HS-27A (cell line): ENCODE measurements around the gene TRIM62.

Experiments used
- DNase-seq: peaks from one replicate; pipeline ENCODE4 v3.0.0-alpha.2; 2012; ENCODE audit warnings: low read depth, missing footprints

TRIM62 gene

GRCh38 chr1:33180226-33180910 lies 1.5 kb downstream of the TRIM62 start:
- no peak for DNase-seq

GRCh38 chr1:33178836-33179439 lies 2.9 kb downstream of the TRIM62 start:
- DNase-seq: no peak

DNA sequence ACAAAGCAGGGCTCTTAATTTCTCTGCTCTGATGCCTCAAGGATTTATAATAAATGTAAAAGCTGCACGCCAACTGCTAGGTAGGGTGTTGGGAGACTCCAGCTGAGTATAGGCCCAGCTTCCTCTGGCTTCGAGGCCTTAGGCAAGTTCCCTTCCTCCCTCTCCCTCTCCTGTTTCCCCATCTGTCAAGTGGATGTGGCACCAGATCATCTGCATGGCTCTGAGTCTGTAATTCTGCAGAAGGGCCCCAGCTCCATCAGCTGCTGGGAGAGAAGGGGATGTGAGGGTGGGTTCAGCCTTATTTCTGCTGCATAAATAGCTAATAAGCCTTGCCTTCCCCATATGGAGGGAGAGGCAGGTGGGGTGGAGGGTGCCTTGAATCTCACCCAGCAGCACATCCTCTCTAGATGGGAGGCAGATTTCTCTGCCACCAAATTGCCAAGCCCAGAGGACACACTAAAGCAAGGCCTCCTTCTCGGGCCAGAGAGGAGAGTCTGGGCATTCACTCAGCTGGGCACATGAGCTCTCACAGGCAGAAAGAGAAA lies 3.8 kb downstream of the TRIM62 start:
- DNase-seq: no peak

DNA sequence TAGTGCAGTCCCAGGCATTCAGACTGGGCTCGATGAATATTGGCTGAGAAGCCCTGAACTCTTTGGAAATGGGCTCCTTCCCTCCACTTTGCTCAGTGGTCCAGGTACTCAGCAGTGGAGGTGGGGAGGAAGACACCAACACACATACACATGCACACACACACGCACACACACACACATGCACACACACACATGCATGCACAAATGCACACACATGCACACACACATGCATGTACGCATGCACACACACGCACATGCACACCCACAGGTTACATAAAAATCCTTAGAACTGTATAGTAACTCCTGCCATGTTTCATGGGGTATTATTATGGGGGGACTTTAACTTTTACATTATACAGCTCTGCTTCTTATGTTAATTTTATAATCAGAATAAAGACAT lies 5.0 kb downstream of the TRIM62 start:
- DNase-seq: no peak

DNA sequence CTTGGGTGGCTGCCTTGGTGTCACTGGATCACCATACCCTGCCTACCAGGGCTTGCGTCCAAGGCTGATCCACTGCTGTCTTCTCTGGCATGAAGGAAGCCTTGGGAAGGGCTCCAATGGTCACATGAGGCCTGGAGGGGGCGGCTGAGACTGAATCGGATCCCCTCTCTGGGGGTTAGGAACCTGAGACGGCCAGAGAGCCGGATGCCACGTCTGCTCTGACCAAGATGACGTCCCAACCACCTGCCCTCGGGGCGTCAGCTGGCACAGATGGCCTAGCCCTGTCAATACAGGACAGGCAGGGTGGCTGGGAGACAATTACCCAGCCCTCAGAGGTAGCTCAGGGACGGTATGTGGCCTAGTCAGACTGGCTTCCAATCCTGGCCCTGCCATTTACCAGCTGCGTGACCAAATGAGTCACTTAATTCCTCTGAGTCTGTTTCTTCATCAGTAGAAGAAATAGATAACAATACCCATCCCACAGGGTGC lies 5.4 kb downstream of the TRIM62 start:
- DNase-seq: no peak

DNA sequence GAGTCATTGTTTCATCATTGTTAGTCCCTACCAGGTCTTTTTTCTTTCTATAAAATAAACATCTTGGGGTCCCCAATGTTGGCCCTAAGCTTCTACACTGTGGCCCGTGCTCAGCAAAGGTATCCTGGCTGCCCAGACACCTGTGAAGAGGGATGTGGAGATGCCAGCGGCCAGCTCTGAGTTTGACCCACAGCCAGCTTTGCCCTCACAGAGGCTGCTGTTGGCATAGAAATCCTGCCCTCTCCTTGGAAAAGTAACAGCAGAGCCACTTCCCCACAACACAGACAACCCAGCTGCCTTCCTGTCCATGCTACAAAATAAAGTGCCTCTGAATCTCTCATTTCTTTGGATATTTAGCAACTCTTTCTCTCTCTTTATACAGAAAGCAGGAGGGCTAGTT lies 6.0 kb downstream of the TRIM62 start:
- DNase-seq: no peak

DNA sequence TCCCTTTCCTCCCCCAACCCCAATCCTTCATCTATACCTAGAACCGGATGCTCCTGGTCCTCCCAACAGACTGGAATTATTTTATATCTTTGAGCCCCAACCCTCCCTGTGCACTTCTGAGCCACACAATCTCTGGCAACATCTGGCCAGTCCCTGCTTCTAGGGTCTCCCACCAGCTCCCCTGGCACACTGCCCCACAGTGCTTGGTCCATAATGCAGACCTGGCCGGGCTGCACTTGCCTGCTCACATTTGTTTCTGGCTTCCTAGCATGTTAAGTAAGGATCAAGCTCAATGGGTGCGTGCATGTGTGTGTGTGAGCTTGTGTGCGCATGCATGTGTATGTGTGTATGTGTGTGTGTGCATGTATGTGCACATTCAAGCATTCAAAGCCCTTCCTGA lies 8.8 kb downstream of the TRIM62 start:
- no peak for DNase-seq

DNA sequence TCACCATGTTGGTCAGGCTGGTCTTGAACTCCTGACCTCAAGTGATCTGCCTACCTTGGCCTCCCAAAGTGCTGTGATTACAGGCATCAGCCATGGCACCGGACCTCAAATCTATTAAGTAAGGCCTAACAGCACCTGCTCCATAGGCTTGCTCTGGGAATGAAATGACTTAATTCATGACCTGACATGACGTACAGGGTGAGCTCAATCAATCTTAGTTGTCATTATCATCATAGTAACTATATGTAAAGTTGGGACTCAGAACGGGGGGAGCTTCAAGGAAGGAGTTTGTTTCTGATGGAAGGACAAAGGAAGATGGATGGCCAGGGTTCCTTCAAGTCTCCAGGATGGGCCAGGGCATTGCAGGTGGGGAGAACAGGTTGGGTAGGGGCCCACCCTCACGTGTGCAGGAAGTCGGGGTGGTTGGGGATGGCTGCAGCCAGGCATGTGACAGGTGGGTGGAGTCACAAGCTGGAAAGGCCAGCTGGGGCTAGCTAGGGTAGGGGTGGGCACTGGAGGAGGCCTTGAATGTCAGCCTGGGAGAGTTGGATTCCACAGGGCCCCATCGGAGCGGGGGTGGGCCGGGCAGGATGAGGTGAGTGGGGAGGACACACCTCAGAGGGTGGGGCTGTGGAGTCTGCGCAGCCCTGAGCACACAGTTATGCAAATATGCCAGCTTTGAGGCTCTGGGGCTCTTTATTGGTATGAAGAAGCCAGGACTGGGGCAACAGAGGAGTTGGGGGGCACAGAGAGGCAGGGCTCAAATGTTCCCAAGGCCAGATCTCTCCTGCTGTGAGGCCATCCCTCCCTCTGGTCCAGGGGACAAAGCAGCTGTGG lies 9.6 kb downstream of the TRIM62 start:
- DNase-seq: no peak

DNA sequence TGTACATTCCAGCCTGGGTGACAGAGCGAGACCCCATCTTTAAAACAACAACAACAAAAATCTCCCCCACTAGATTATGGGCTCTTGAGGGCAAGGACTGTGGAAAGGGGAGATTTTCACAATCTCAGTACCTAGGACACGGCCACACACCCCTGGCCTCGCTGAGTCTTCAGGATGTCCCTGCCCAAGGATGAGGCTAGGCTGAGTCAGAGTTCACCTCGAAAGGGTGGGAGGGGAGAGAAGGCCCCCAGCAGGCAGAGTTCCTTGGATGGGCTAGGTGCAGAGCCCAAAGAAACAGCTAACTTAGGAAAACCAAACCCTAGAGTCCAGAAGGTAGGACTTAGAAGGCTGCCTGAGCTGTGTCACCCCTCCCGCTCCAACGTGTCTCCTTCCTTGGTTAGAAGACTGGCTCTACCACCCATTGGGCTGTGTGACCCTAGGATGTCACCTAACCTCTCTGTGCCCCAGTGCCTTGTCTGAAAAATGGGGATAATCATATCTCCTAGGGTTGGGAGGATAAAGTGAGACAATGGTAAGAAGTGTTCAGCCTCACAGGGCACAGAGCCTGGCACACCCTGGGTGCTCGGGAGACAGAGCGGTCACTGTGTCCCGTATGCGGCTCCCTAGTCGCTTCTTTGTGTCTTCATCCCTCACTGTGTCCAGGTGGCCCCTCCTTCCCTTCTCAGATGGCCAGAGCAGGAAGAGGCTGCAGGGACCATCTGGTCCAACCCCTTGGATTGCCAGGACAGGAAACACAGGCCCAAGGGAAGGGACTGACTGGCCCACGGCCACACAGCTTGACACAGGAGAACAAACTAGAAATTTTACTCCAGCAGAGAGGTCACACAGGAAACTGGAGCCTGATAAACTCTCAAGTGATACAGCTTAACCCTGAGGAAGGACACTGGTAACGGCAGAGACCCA lies 11.2 kb downstream of the TRIM62 start:
- DNase-seq: no peak

- no peak for DNase-seq
Observed at GRCh38 chr1:33169290-33170055, 12.4 kb downstream of the TRIM62 start.

DNA sequence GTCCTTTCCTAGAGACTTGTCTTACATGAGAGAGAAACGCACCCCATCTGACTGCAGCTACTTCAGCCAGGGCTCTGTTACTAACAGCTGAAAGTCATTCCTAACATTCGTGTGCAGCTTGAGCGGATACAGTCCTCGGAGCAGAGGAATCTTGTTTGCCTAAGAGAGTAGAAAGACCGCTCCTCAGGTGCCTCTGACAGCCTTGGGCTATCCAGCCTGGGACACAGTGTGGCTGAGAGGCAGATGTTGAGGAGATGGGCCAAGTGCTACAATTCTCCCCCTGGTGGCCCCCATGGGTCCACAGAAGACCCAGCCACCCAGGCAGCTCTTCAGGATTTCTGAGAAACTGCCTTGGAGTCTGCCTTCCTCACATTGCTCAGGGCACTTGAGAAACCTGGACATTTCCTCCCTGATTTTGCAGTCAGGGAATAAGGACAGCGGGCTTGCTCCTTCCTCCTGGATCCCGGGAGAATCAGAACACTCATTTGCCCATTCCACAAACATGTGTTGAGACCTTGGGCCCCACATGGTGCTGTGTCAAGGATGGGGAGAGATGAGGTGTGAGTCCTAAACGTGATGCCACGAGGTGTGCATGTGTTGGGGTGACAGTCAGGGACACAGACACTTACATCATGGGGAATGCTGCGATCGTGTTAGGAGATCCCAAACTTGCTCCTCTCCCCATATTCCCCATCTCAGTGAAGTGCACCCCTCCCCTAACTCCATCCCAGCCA lies 13.1 kb downstream of the TRIM62 start:
- DNase-seq: no peak

- no peak for DNase-seq
Observed at GRCh38 chr1:33167650-33168447, 14.0 kb downstream of the TRIM62 start.

GRCh38 chr1:33165809-33166208 lies 16.0 kb downstream of the TRIM62 start:
- DNase-seq: no peak

GRCh38 chr1:33165209-33165608 lies 16.6 kb downstream of the TRIM62 start:
- DNase-seq: no peak

GRCh38 chr1:33163621-33164519 lies 18.0 kb downstream of the TRIM62 start:
- DNase-seq: no peak

DNA sequence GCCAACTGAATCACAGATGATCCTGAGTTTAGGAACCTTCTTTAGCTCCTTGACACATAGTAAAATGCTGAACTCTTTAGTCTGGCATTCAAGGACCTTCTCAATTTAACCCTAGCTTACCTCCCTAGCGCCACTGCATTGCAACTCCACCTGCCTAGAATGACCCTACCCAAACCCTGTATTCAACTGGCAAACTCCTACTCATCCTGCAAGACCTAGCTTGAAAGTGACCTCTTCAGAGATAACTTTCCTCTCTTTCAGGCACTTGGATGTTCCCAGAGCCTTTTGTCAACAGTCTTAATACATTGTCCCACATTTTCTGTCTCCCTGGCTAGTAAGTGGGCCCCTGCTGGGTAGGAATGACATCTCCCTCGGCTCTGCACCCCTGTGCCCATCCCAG lies 19.7 kb downstream of the TRIM62 start:
- no peak for DNase-seq

- no peak for DNase-seq
Observed at GRCh38 chr1:33161061-33161681, 20.7 kb downstream of the TRIM62 start.

GRCh38 chr1:33159577-33159976 lies 22.3 kb downstream of the TRIM62 start:
- DNase-seq: no peak
